ENCODE data around the gene PGM1. TPM values are rescaled to one million over a fixed set of nuclear protein-coding genes. Genes with fewer than 3 reads are reported as not detected.

PGM1 gene
- total RNA-seq, 1 experiment from 2014 or later: 54.6 TPM

- H3K27ac ChIP-seq (ENCODE audit: low read depth, low read length): no peak overlapping the region
- CTCF ChIA-PET: no interaction called here
- H3K27me3 ChIP-seq (ENCODE audit: insufficient read depth, low read length): no peaks in the 10 kb centered on the region
- H3K9ac ChIP-seq (ENCODE audit: low read length): no peak overlapping the region
- no TSS peak for BruUV-seq (replicated peaks)
- no peaks in the 10 kb centered on the region for H4K20me1 ChIP-seq (ENCODE audit: insufficient read depth)
- DNase-seq (ENCODE audit: low read depth, low spot score) (no peak), ATAC-seq (no peak)
- no peaks in the 10 kb centered on the region for H3K79me2 ChIP-seq (ENCODE audit: insufficient read depth, low read length)
- 0 out of 4 replicates have a peak, but pooled peaks cover 0 to 2% of the 10 kb centered on the region in 2 experiments for H3K36me3 ChIP-seq (ENCODE audit: control insufficient read depth in 1 of 2, insufficient read depth in 2 of 2, low read length in 2 of 2)
- peaks cover 0 to 34% of the 10 kb centered on the region in 2 experiments; a peak in 3 of 4 replicates for H3K4me1 ChIP-seq (ENCODE audit: control insufficient read depth in 1 of 2, insufficient read depth in 2 of 2, low read length in 2 of 2)
- POLR2A ChIA-PET: no interaction called here
- no peaks in the 10 kb centered on the region for H3K9me3 ChIP-seq (ENCODE audit: control insufficient read depth in 1 of 2, insufficient read depth in 1 of 2, low read depth in 1 of 2, low read length in 2 of 2)
- no peak overlapping the region for H2AFZ ChIP-seq (ENCODE audit: low read depth, low read length, poor library complexity, severe bottlenecking)
- H3K4me3 ChIP-seq (replicated peaks in 1 of 2; ENCODE audit: low read depth in 1 of 2, low read length in 2 of 2): no peak overlapping the region
- intact Hi-C loops (cut with micrococcal nuclease): loop anchor here (10.0 kb wide), 1 partner anchor 149 kb away; the partner anchor contains the start of gene ROR1
- H3K9me2 ChIP-seq (ENCODE audit: insufficient read depth): no peaks in the 10 kb centered on the region
- RAD21 ChIA-PET (ENCODE audit: low non-redundant PET in 1 of 2, low total read pairs in 2 of 2, uncharacterized antibody in 2 of 2, unreplicated experiment in 2 of 2): no interaction called here
- TF ChIP-seq SIN3A (IDR thresholded peaks at IDR 0.05; ENCODE audit: low read depth) (no peak), EZH2 (IDR thresholded peaks at IDR 0.05) (no peak), JUND (IDR thresholded peaks at IDR 0.05) (no peak), FOSL1 (IDR thresholded peaks at IDR 0.05; ENCODE audit: low read depth) (no peak), RAD21 (IDR thresholded peaks at IDR 0.05; ENCODE audit: low read depth) (no peak), POLR2AphosphoS5 (IDR thresholded peaks at IDR 0.05; ENCODE audit: low read depth, low read length) (no peak), ZFX (IDR thresholded peaks at IDR 0.05) (no peak), ZNF274 (IDR thresholded peaks at IDR 0.05; ENCODE audit: low read depth, low read length) (no peak), ELF1 (IDR thresholded peaks at IDR 0.05; ENCODE audit: borderline replicate concordance, low read depth) (no peak), ATF3 (IDR thresholded peaks at IDR 0.05) (no peak), YY1 (IDR thresholded peaks at IDR 0.05; ENCODE audit: extremely low read depth, insufficient replicate concordance, low read depth, low read length) (no peak), SRF (IDR thresholded peaks at IDR 0.05; ENCODE audit: low read depth) (no peak), CEBPB (IDR thresholded peaks at IDR 0.05; ENCODE audit: low read depth) (no peak), CBX3 (IDR thresholded peaks at IDR 0.05; ENCODE audit: low read depth) (no peak)
- TF ChIP-seq, protein P1, sequence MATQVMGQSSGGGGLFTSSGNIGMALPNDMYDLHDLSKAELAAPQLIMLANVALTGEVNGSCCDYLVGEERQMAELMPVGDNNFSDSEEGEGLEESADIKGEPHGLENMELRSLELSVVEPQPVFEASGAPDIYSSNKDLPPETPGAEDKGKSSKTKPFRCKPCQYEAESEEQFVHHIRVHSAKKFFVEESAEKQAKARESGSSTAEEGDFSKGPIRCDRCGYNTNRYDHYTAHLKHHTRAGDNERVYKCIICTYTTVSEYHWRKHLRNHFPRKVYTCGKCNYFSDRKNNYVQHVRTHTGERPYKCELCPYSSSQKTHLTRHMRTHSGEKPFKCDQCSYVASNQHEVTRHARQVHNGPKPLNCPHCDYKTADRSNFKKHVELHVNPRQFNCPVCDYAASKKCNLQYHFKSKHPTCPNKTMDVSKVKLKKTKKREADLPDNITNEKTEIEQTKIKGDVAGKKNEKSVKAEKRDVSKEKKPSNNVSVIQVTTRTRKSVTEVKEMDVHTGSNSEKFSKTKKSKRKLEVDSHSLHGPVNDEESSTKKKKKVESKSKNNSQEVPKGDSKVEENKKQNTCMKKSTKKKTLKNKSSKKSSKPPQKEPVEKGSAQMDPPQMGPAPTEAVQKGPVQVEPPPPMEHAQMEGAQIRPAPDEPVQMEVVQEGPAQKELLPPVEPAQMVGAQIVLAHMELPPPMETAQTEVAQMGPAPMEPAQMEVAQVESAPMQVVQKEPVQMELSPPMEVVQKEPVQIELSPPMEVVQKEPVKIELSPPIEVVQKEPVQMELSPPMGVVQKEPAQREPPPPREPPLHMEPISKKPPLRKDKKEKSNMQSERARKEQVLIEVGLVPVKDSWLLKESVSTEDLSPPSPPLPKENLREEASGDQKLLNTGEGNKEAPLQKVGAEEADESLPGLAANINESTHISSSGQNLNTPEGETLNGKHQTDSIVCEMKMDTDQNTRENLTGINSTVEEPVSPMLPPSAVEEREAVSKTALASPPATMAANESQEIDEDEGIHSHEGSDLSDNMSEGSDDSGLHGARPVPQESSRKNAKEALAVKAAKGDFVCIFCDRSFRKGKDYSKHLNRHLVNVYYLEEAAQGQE (IDR thresholded peaks at IDR 0.05; ENCODE audit: low read depth): no peak
- TF ChIP-seq, protein P2, sequence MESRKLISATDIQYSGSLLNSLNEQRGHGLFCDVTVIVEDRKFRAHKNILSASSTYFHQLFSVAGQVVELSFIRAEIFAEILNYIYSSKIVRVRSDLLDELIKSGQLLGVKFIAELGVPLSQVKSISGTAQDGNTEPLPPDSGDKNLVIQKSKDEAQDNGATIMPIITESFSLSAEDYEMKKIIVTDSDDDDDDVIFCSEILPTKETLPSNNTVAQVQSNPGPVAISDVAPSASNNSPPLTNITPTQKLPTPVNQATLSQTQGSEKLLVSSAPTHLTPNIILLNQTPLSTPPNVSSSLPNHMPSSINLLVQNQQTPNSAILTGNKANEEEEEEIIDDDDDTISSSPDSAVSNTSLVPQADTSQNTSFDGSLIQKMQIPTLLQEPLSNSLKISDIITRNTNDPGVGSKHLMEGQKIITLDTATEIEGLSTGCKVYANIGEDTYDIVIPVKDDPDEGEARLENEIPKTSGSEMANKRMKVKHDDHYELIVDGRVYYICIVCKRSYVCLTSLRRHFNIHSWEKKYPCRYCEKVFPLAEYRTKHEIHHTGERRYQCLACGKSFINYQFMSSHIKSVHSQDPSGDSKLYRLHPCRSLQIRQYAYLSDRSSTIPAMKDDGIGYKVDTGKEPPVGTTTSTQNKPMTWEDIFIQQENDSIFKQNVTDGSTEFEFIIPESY (IDR thresholded peaks at IDR 0.05; ENCODE audit: extremely low read depth, insufficient replicate concordance, low read length): no peak
- H3K4me2 ChIP-seq (ENCODE audit: low read length): no peak overlapping the region
Measured at GRCh38 chr1:63626222-63626621, 33.0 kb downstream of the PGM1 start.

All from HCT116 (cell line).